HL-60/S4 treated with phorbol 12-myristate 13-acetate at 8.2 ng/mL for 4 days and 3 days (cell line): ENCODE measurements around the gene TACO1.

ENCODE experiments used
- in situ Hi-C: fragments of 300-500 bp; cut with MboI; formaldehyde crosslinking; loops from 2 replicates; pipeline ENCODE4 v1.15.0; 2022; ENCODE audit warnings: low sequenced_read_pairs

TACO1 gene

DNA sequence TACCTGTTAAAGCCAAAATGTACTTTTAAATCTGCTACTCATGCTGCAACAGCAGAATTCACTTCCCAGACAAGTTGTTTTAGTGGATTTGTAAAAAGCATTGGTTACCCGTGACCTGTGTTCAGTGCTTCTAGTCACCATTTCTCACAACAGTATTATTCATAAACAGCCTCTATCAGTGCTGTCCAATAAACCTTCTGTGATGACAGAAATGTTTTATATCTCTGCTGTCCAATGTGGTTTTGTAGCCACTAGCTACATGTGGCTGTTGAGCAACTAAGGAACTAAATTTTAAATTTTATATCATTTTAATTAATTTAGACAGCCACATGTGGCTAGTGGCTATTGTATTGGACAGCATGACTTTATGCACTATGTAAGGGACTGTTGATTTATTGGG lies 34.1 kb downstream of the TACO1 start:
- in situ Hi-C loops, result no loop called here

DNA sequence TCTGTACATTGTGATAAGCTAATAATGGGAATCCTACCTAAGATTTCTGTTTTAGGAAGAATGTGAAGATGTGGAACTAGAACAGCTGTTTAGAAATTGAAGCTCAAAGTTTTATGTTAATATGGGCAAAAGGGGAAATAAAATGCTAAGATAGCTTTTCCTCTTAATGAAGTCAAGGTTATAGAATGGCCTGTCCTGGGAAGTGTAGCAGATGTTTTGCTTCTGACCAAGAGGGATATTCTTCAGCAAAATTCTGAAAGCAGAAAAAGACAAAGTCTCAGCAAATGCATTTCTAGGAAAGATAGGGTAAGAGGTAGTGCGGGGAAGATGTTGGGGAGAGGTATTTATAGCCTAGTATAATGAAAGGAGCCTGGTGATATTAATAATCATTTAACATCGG lies 34.6 kb downstream of the TACO1 start:
- in situ Hi-C loops, result no loop called here

GRCh38 chr17:63635787-63636186 lies 35.1 kb downstream of the TACO1 start:
- in situ Hi-C loops, result no loop called here

DNA sequence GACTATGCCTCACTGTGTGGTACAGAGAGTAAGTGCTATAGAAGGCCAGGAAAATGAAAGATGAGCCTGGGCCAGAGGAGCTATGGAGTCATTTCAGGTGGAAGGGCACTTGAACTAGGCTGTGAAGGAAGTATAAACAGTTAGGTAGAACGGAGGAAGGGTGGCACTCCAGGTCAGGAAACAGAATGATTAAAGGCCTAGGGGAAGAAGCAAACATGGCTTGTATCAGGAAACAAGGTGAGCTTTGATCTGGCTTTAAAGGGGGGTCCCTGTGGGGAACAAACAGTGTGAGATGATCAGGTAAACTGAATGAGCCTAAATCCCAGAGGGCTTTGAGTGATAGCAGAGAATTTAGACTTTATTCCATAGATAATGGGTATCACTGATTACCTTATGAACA lies 38.4 kb downstream of the TACO1 start:
- in situ Hi-C loops, result no loop called here

- in situ Hi-C loops, result no loop called here
These were observed 39.3 kb downstream of the TACO1 start for GRCh38 chr17:63640038-63640437.

GRCh38 chr17:63641692-63642448 lies 41.2 kb downstream of the TACO1 start:
- in situ Hi-C loops, result no loop called here

DNA sequence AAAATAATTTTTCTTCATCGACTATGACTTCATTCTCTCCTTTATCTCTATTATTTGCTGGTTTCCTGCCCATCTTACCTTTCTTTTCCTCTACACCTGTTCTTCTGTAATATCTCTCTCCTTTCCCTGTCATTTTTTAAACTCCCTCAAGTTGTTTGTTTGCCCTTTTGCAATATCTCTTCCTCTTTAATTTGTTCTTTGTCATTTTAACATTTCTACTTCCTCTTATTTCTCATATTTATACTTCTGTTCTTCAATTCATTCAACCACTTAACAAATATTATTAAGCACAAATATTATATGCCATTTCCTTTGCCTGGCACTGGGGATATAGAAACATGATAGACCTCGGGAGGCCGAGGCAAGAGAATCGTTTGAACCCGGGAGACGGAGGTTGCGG lies 44.2 kb downstream of the TACO1 start:
- in situ Hi-C loops, result no loop called here

DNA sequence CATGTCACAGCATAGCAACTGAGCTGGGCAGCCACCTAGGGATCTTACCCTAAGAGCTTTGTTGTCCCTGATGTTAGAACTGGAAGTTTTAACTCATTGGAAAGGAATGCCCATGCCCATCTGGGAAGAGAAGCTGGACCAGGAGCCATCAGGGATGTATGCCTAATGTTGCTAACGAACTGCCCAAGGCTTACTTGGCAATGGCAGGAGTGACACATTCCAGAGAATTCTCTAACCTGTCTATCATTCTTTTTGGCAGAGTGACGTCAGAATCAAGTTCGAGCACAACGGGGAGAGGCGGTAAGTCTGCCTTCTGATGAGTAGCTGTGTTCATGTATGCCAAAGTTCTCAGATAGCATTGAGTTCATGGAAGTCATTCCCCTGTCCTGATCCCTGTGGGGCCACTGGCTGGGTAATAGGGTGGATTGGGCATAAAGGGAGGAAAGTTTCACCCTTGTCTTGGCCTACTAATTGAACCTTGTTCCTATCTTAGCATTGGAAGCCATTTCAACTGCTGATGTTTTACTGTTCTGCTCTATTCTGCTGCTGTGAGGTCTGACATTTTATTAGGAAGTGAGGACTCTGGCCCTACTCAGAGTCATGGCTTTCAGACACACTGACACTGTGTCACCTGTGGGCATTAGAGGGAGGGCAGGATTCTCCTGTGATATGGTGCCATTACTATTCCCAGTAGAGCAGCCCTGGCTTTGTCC lies 45.2 kb downstream of the TACO1 start:
- in situ Hi-C loops, result no loop called here

DNA sequence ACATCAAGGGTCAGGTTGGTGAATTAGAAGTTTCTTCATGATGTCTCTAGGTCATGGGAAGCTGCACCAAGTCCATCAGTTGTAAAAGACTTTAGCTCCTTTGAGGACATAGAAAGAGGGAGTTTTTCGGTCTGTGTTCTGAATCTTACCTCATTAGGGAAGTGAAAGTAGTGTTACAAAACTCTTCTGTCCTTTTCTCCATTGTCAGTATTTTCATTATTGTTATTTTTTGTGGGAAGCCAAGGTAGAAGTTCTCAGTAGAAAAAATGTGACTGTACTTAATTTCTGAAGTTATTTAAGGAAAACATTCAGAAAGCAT lies 45.8 kb downstream of the TACO1 start:
- in situ Hi-C loops, result no loop called here

DNA sequence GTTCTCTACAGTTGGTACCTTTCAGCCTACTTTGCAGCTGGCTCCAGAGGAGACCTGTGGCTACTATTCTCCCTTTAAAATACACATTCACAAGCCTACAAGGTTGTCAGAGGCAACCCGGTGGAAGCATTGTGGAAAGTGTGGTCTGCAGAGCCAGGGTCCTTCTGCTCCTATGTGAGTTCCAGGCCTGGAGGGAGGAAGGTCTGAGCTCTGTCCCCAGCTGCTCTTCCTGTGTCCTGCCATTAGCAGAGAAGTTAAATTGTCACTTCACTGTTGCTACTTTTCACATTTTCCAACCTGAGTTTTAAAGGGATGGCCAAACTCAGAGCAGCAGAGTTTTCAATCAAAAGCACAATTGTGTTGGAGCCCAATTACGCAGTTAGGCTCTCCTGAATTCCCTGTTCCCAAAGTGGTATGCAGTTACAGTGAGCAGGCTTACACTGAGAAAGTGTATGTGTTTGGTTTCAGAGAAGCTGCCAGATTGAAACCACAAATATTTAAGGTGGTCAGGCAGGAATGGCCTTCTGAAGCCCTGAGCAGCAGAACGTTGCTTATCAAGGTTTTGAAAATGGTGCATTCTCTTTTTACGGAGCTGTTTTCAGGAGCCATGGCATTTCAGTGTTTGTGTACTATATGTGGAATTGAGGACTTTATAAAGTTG lies 46.5 kb downstream of the TACO1 start:
- in situ Hi-C loops, result no loop called here

- in situ Hi-C loops, result no loop called here
These were observed 47.2 kb downstream of the TACO1 start for GRCh38 chr17:63647936-63648335.

DNA sequence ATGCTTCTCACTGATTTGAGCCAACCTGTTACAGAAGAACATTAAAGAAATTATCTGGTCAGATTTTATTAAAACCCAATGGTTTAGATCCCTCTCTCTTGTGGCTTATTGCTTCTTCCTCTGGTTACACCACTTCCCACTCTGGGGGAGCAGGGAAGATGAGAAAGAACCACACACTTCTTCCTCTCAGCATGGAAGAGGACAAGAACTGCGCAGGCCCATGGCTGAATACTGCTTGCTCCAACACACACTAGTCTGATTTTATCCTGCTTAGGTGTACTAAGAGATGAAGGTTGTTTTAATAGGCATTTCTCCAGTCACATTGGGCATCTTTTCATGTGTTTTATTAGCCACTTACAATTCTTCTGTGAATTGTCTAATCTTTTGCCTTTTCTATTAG lies 49.1 kb downstream of the TACO1 start:
- in situ Hi-C loops, result no loop called here

DNA sequence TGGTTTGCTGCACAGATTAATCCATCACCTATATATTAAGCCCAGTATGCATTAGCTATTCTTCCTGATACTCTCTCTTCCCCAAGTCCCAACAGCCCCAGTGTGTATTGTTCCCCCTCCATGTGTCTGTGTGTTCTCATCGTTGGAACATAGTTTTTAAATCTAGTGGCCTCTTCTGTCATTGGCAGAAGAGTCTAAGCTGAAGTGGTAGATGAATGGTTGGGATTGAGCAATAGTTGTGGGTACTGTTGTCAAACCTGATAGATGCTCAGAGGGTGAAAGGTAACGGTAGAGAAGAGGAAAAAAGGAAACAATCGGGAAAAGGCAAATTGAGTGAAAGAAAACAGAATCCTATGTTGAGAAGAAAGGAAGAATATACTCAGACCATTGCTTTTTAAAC lies 51.4 kb downstream of the TACO1 start:
- in situ Hi-C loops, result no loop called here

DNA sequence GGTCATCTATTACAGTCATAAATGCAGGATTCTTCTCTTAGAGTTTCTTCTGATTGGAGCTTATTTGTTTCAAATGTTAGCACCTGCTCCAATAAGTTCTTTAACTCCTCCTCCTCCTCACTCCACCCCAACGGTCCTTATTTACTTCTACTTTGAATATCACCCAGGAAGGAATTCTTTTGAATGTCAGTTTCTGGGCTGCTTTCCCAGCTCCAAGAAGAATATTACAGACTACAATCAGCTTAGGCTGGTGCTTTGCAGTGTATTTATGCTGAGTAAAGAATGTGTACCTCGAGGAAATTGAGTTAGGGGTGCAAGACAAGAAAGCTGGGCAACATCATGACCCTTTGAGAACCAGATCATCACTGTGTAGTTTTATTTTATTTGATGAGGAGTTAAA lies 52.4 kb downstream of the TACO1 start:
- in situ Hi-C loops, result no loop called here

GRCh38 chr17:63657786-63658185 lies 57.1 kb downstream of the TACO1 start:
- in situ Hi-C loops, result no loop called here
